ENCODE data around the gene CYP2B6.

Gene CYP2B6

GRCh38 chr19:41014643-41015042 is 23.6 kb downstream of the CYP2B6 start:
- Histone ChIP-seq H3K36me3 (ENCODE audit: insufficient read depth, low read length) (no peaks in the 10 kb centered on the region), H3K27ac (ENCODE audit: low read depth, low read length) (no peak overlapping the region), H2AFZ (ENCODE audit: low read length, unreplicated experiment) (no peak overlapping the region), H3K27me3 (ENCODE audit: insufficient read depth, low read length) (peaks cover 29% of the 10 kb centered on the region), H3K4me1 (ENCODE audit: control insufficient read depth, insufficient read depth, low read length, unreplicated experiment) (no peaks in the 10 kb centered on the region), H3K79me2 (ENCODE audit: control insufficient read depth, insufficient read depth, low read length, unreplicated experiment) (no peaks in the 10 kb centered on the region), H3K4me3 (ENCODE audit: low read depth, low read length) (no peak overlapping the region)

- Histone ChIP-seq H3K36me3 (ENCODE audit: insufficient read depth, low read length) (no peaks in the 10 kb centered on the region), H3K27me3 (ENCODE audit: insufficient read depth, low read length) (peaks cover 26% of the 10 kb centered on the region), H3K27ac (ENCODE audit: low read depth, low read length) (no peak overlapping the region), H3K4me1 (ENCODE audit: control insufficient read depth, insufficient read depth, low read length, unreplicated experiment) (no peaks in the 10 kb centered on the region), H3K4me3 (ENCODE audit: low read depth, low read length) (no peak overlapping the region), H2AFZ (ENCODE audit: low read length, unreplicated experiment) (no peak overlapping the region), H3K79me2 (ENCODE audit: control insufficient read depth, insufficient read depth, low read length, unreplicated experiment) (no peaks in the 10 kb centered on the region)
Measured at GRCh38 chr19:41016488-41017071, 25.5 kb downstream of the CYP2B6 start.

DNA sequence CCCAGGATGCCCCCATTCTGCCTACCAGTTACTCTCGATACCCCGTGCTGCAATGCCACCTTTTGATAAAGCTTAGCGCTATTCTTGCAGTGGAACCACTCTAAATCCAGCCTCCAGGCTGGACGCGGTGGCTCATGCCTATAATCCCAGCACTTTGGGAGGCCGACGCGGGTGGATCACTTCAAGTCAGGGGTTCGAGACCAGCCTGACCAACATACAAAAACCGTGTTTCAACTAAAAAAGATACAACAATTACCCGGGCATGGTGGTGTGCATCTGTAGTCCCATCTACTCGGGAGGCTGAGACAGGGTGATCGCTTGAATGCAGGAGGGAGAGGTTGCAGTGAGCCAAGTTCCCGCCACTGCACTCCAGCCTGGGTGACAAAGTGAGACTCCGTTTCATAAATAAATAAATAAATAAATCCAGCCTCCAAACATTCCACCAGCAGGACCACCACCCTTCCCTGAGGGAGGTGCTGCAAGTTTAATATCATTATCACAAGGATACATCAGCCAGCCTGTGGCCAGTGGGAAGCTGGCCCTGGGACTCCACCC is 27.7 kb downstream of the CYP2B6 start:
- Histone ChIP-seq H3K27ac (ENCODE audit: low read depth, low read length) (no peak overlapping the region), H3K79me2 (ENCODE audit: control insufficient read depth, insufficient read depth, low read length, unreplicated experiment) (no peaks in the 10 kb centered on the region), H3K27me3 (ENCODE audit: insufficient read depth, low read length) (peaks cover 12% of the 10 kb centered on the region; the same call in 1 of the 2 replicates), H3K4me1 (ENCODE audit: control insufficient read depth, insufficient read depth, low read length, unreplicated experiment) (no peaks in the 10 kb centered on the region), H3K36me3 (ENCODE audit: insufficient read depth, low read length) (no peaks in the 10 kb centered on the region), H3K4me3 (ENCODE audit: low read depth, low read length) (no peak overlapping the region), H2AFZ (ENCODE audit: low read length, unreplicated experiment) (no peak overlapping the region)

GRCh38 chr19:41019346-41019745 is 28.3 kb downstream of the CYP2B6 start:
- Histone ChIP-seq H3K36me3 (ENCODE audit: insufficient read depth, low read length) (no peaks in the 10 kb centered on the region), H3K4me1 (ENCODE audit: control insufficient read depth, insufficient read depth, low read length, unreplicated experiment) (no peaks in the 10 kb centered on the region), H3K79me2 (ENCODE audit: control insufficient read depth, insufficient read depth, low read length, unreplicated experiment) (no peaks in the 10 kb centered on the region), H3K27ac (ENCODE audit: low read depth, low read length) (no peak overlapping the region), H3K27me3 (ENCODE audit: insufficient read depth, low read length) (peaks cover 12% of the 10 kb centered on the region; the same call in 1 of the 2 replicates), H2AFZ (ENCODE audit: low read length, unreplicated experiment) (no peak overlapping the region), H3K4me3 (ENCODE audit: low read depth, low read length) (no peak overlapping the region)

DNA sequence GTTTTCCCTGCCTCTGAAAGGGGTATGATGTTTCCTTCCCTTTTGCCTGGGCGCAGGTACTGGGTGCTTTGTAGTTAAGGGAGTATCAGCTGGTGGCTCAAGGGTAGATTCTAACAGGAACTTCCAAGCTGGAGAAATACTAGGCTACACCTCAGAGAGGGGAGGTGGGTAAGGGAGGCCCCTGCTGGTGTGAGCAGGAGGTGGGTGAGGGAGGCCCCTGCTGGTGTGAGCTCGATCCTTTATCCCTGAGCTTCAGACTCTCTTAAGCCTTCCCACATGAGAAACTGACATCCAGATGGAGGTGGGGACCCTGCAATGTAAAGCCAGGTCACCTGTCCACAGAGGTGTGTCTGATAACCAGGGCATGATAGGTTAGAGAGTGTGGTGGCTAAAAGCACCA is 32.1 kb downstream of the CYP2B6 start:
- no peak overlapping the region for H3K27ac ChIP-seq (ENCODE audit: low read depth, low read length)
- no peaks in the 10 kb centered on the region for H3K79me2 ChIP-seq (ENCODE audit: control insufficient read depth, insufficient read depth, low read length, unreplicated experiment)
- peaks cover 19% of the 10 kb centered on the region for H3K27me3 ChIP-seq (ENCODE audit: insufficient read depth, low read length)
- H3K4me3 ChIP-seq (ENCODE audit: low read depth, low read length) = no peak overlapping the region
- H2AFZ ChIP-seq (ENCODE audit: low read length, unreplicated experiment) = no peak overlapping the region
- no peaks in the 10 kb centered on the region for H3K4me1 ChIP-seq (ENCODE audit: control insufficient read depth, insufficient read depth, low read length, unreplicated experiment)
- no peaks in the 10 kb centered on the region for H3K36me3 ChIP-seq (ENCODE audit: insufficient read depth, low read length)

GRCh38 chr19:41025411-41025810 is 34.3 kb downstream of the CYP2B6 start:
- no peak overlapping the region for H3K27ac ChIP-seq (ENCODE audit: low read depth, low read length)
- H3K79me2 ChIP-seq (ENCODE audit: control insufficient read depth, insufficient read depth, low read length, unreplicated experiment) = no peaks in the 10 kb centered on the region
- H3K36me3 ChIP-seq (ENCODE audit: insufficient read depth, low read length) = no peaks in the 10 kb centered on the region
- H3K27me3 ChIP-seq (ENCODE audit: insufficient read depth, low read length) = peaks cover 17% of the 10 kb centered on the region
- H3K4me3 ChIP-seq (ENCODE audit: low read depth, low read length) = no peak overlapping the region
- H3K4me1 ChIP-seq (ENCODE audit: control insufficient read depth, insufficient read depth, low read length, unreplicated experiment) = no peaks in the 10 kb centered on the region
- no peak overlapping the region for H2AFZ ChIP-seq (ENCODE audit: low read length, unreplicated experiment)

- peaks cover 14% of the 10 kb centered on the region for H3K27me3 ChIP-seq (ENCODE audit: insufficient read depth, low read length)
- no peaks in the 10 kb centered on the region for H3K36me3 ChIP-seq (ENCODE audit: insufficient read depth, low read length)
- no peak overlapping the region for H3K27ac ChIP-seq (ENCODE audit: low read depth, low read length)
- H3K79me2 ChIP-seq (ENCODE audit: control insufficient read depth, insufficient read depth, low read length, unreplicated experiment) = no peaks in the 10 kb centered on the region
- H3K4me3 ChIP-seq (ENCODE audit: low read depth, low read length) = no peak overlapping the region
- no peaks in the 10 kb centered on the region for H3K4me1 ChIP-seq (ENCODE audit: control insufficient read depth, insufficient read depth, low read length, unreplicated experiment)
- no peak overlapping the region for H2AFZ ChIP-seq (ENCODE audit: low read length, unreplicated experiment)
Measured at GRCh38 chr19:41025871-41026270, 34.8 kb downstream of the CYP2B6 start.

GRCh38 chr19:41027273-41027967 is 36.3 kb downstream of the CYP2B6 start:
- Histone ChIP-seq H3K79me2 (ENCODE audit: control insufficient read depth, insufficient read depth, low read length, unreplicated experiment) (no peaks in the 10 kb centered on the region), H3K4me3 (ENCODE audit: low read depth, low read length) (no peak overlapping the region), H3K36me3 (ENCODE audit: insufficient read depth, low read length) (no peaks in the 10 kb centered on the region), H3K27me3 (ENCODE audit: insufficient read depth, low read length) (peaks cover 22% of the 10 kb centered on the region), H3K4me1 (ENCODE audit: control insufficient read depth, insufficient read depth, low read length, unreplicated experiment) (no peaks in the 10 kb centered on the region), H2AFZ (ENCODE audit: low read length, unreplicated experiment) (no peak overlapping the region), H3K27ac (ENCODE audit: low read depth, low read length) (no peak overlapping the region)

- H3K27me3 ChIP-seq (ENCODE audit: insufficient read depth, low read length) = peaks cover 24% of the 10 kb centered on the region
- H2AFZ ChIP-seq (ENCODE audit: low read length, unreplicated experiment) = no peak overlapping the region
- H3K4me3 ChIP-seq (ENCODE audit: low read depth, low read length) = no peak overlapping the region
- no peaks in the 10 kb centered on the region for H3K36me3 ChIP-seq (ENCODE audit: insufficient read depth, low read length)
- H3K79me2 ChIP-seq (ENCODE audit: control insufficient read depth, insufficient read depth, low read length, unreplicated experiment) = no peaks in the 10 kb centered on the region
- H3K4me1 ChIP-seq (ENCODE audit: control insufficient read depth, insufficient read depth, low read length, unreplicated experiment) = no peaks in the 10 kb centered on the region
- H3K27ac ChIP-seq (ENCODE audit: low read depth, low read length) = no peak overlapping the region
Measured at GRCh38 chr19:41029524-41030432, 38.7 kb downstream of the CYP2B6 start.

GRCh38 chr19:41030651-41031050 is 39.6 kb downstream of the CYP2B6 start:
- Histone ChIP-seq H3K27me3 (ENCODE audit: insufficient read depth, low read length) (peaks cover 24% of the 10 kb centered on the region), H3K4me3 (ENCODE audit: low read depth, low read length) (no peak overlapping the region), H3K4me1 (ENCODE audit: control insufficient read depth, insufficient read depth, low read length, unreplicated experiment) (no peaks in the 10 kb centered on the region), H3K79me2 (ENCODE audit: control insufficient read depth, insufficient read depth, low read length, unreplicated experiment) (no peaks in the 10 kb centered on the region), H2AFZ (ENCODE audit: low read length, unreplicated experiment) (no peak overlapping the region), H3K36me3 (ENCODE audit: insufficient read depth, low read length) (no peaks in the 10 kb centered on the region), H3K27ac (ENCODE audit: low read depth, low read length) (no peak overlapping the region)
